GM11168 (cell line): ENCODE data around the gene RYR3.

Experiments used
- in situ Hi-C: fragments of 300-500 bp; cut with MboI; formaldehyde crosslinking; loops from one replicate; pipeline ENCODE4 v1.12.0; 2022; ENCODE audit warnings: low sequenced_read_pairs; ENCODE audit not compliant: unreplicated experiment

Gene RYR3

GRCh38 chr15:33315044-33315443 lies 4.3 kb downstream of the RYR3 start:
- in situ Hi-C loops = no loop called here

GRCh38 chr15:33317896-33318295 lies 7.1 kb downstream of the RYR3 start:
- in situ Hi-C loops = no loop called here

GRCh38 chr15:33320017-33320416 lies 9.2 kb downstream of the RYR3 start:
- in situ Hi-C loops = no loop called here

- in situ Hi-C loops = no loop called here
Observed at GRCh38 chr15:33322091-33322490, 11.3 kb downstream of the RYR3 start.

GRCh38 chr15:33324609-33325008 lies 13.8 kb downstream of the RYR3 start:
- in situ Hi-C loops = no loop called here

- in situ Hi-C loops = no loop called here
Observed at GRCh38 chr15:33326908-33327307, 16.1 kb downstream of the RYR3 start.

GRCh38 chr15:33328106-33328505 lies 17.3 kb downstream of the RYR3 start:
- in situ Hi-C loops = no loop called here

GRCh38 chr15:33329457-33329856 lies 18.7 kb downstream of the RYR3 start:
- in situ Hi-C loops = no loop called here

GRCh38 chr15:33330931-33331330 lies 20.2 kb downstream of the RYR3 start:
- in situ Hi-C loops = no loop called here

GRCh38 chr15:33341953-33342352 lies 31.2 kb downstream of the RYR3 start:
- in situ Hi-C loops = no loop called here

- in situ Hi-C loops = no loop called here
Observed at GRCh38 chr15:33343275-33343674, 32.5 kb downstream of the RYR3 start.

GRCh38 chr15:33344111-33344510 lies 33.3 kb downstream of the RYR3 start:
- in situ Hi-C loops = no loop called here

- in situ Hi-C loops = no loop called here
Observed at GRCh38 chr15:33344530-33344929, 33.8 kb downstream of the RYR3 start.

GRCh38 chr15:33354411-33354810 lies 43.6 kb downstream of the RYR3 start:
- in situ Hi-C loops = no loop called here

GRCh38 chr15:33357845-33358244 lies 47.1 kb downstream of the RYR3 start:
- in situ Hi-C loops = no loop called here

GRCh38 chr15:33358306-33358705 lies 47.5 kb downstream of the RYR3 start:
- in situ Hi-C loops = no loop called here

GRCh38 chr15:33360886-33361285 lies 50.1 kb downstream of the RYR3 start:
- in situ Hi-C loops = no loop called here

- in situ Hi-C loops = no loop called here
Observed at GRCh38 chr15:33369941-33370622, 59.3 kb downstream of the RYR3 start.

- in situ Hi-C loops = no loop called here
Observed at GRCh38 chr15:33370623-33371020, 59.9 kb downstream of the RYR3 start.

- in situ Hi-C loops = no loop called here
Observed at GRCh38 chr15:33371159-33371558, 60.4 kb downstream of the RYR3 start.

GRCh38 chr15:33374226-33374914 lies 63.6 kb downstream of the RYR3 start:
- in situ Hi-C loops = no loop called here

GRCh38 chr15:33375236-33375635 lies 64.5 kb downstream of the RYR3 start:
- in situ Hi-C loops = no loop called here
